ENCODE data around the gene GPANK1. TPM values are rescaled to one million over a fixed set of nuclear protein-coding genes. Genes with fewer than 3 reads are reported as not detected.

GPANK1 gene
- total and polyA plus RNA-seq, 2 donors (not counting 1 experiment from before 2014, with no cell fraction given) = 22.6 to 24.3 TPM

GRCh38 chr6:31693535-31693934 lies 28.7 kb upstream of the GPANK1 start:
- H3K9me3 Mint-ChIP-seq (ENCODE audit: insufficient read depth) = no peaks in the 10 kb centered on the region
- H3K27ac ChIP-seq (ENCODE audit: low read length in 2 of 2) = no peak overlapping the region
- H3K4me1 Mint-ChIP-seq = peaks cover 19% of the 10 kb centered on the region
- ChIA-PET CTCF (interaction anchor here (0.5 to 1.3 kb wide), 3 partner anchors 9 to 294 kb away, joined by 3 to 4 read pairs (median 3); no protein-coding TSS in a partner anchor), POLR2A (interaction anchor here (0.6 kb wide), 1 partner anchor 273 kb away, joined by 4 read pairs; no protein-coding TSS in a partner anchor)
- H3K27me3 Mint-ChIP-seq = no peaks in the 10 kb centered on the region
- no peak overlapping the region for H3K4me2 ChIP-seq (replicated peaks; ENCODE audit: low read depth, low read length, poor library complexity, severe bottlenecking)
- H3K4me3 ChIP-seq (ENCODE audit: control extremely low read depth in 1 of 5, extremely low read depth in 1 of 5, insufficient read depth in 1 of 5, low read depth in 2 of 5, low read length in 4 of 5) = no peak overlapping the region
- H3K27ac Mint-ChIP-seq = no peak overlapping the region
- peaks cover 0 to 77% of the 10 kb centered on the region in 2 experiments for H3K36me3 ChIP-seq (replicated peaks in 1 of 2; ENCODE audit: control extremely low read depth in 1 of 2, control insufficient read depth in 1 of 2, extremely low read depth in 1 of 2, insufficient read depth in 2 of 2, low read length in 1 of 2)
- peaks cover 10 to 18% of the 10 kb centered on the region in 2 donors for H3K4me1 ChIP-seq (ENCODE audit: control insufficient read depth in 2 of 2, insufficient read depth in 2 of 2, low read length in 2 of 2)
- no peak overlapping the region for H3K4me3 Mint-ChIP-seq
- no peaks in the 10 kb centered on the region for H4K20me1 ChIP-seq (ENCODE audit: control insufficient read depth, insufficient read depth, low read length, poor library complexity, severe bottlenecking)
- no peaks in the 10 kb centered on the region for H3K9me3 ChIP-seq (ENCODE audit: control extremely low read depth in 1 of 3, control insufficient read depth in 2 of 3, insufficient read depth in 1 of 3, low read length in 2 of 3)
- 100% methylated on average over 1 of the region's 6 CpGs for WGBS (ENCODE audit: insufficient coverage)
- no peak overlapping the region for H3K9ac ChIP-seq (ENCODE audit: low read length)
- H3K27me3 ChIP-seq (replicated peaks in 1 of 4; ENCODE audit: control extremely low read depth in 1 of 4, control insufficient read depth in 3 of 4, insufficient read depth in 4 of 4, low read length in 3 of 4) = no peaks in the 10 kb centered on the region
- no peaks in the 10 kb centered on the region for H3K79me2 ChIP-seq (ENCODE audit: control insufficient read depth, insufficient read depth, low read length)
- H2AFZ ChIP-seq (ENCODE audit: insufficient read depth, low read depth, low read length, poor library complexity, severe bottlenecking) = no peak overlapping the region
- intact Hi-C loops (cut with micrococcal nuclease) = no loop called here
- TF ChIP-seq EZH2 (IDR thresholded peaks at IDR 0.05; ENCODE audit: borderline replicate concordance, insufficient read depth, low read depth, low read length, poor library complexity, severe bottlenecking) = no peak
- TF ChIP-seq, protein P1, sequence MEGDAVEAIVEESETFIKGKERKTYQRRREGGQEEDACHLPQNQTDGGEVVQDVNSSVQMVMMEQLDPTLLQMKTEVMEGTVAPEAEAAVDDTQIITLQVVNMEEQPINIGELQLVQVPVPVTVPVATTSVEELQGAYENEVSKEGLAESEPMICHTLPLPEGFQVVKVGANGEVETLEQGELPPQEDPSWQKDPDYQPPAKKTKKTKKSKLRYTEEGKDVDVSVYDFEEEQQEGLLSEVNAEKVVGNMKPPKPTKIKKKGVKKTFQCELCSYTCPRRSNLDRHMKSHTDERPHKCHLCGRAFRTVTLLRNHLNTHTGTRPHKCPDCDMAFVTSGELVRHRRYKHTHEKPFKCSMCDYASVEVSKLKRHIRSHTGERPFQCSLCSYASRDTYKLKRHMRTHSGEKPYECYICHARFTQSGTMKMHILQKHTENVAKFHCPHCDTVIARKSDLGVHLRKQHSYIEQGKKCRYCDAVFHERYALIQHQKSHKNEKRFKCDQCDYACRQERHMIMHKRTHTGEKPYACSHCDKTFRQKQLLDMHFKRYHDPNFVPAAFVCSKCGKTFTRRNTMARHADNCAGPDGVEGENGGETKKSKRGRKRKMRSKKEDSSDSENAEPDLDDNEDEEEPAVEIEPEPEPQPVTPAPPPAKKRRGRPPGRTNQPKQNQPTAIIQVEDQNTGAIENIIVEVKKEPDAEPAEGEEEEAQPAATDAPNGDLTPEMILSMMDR (IDR thresholded peaks at IDR 0.05) = no peak
- DNase-seq (no peak), ATAC-seq (ENCODE audit: low read depth) (no peak)

GRCh38 chr6:31692886-31693285 lies 28.1 kb upstream of the GPANK1 start:
- WGBS (ENCODE audit: insufficient coverage) = 94% methylated on average over 8 of the region's 9 CpGs
- no peaks in the 10 kb centered on the region for H3K27me3 Mint-ChIP-seq
- H3K4me1 Mint-ChIP-seq = peaks cover 17% of the 10 kb centered on the region
- H3K9ac ChIP-seq (ENCODE audit: low read length) = no peak overlapping the region
- DNase-seq = no peak
- intact Hi-C loops (cut with micrococcal nuclease) = no loop called here
- no peak overlapping the region for H3K4me3 ChIP-seq (ENCODE audit: control extremely low read depth in 1 of 5, extremely low read depth in 1 of 5, insufficient read depth in 1 of 5, low read depth in 2 of 5, low read length in 4 of 5)
- ATAC-seq (ENCODE audit: low read depth) = no peak
- no peak overlapping the region for H3K4me2 ChIP-seq (replicated peaks; ENCODE audit: low read depth, low read length, poor library complexity, severe bottlenecking)
- no peaks in the 10 kb centered on the region for H3K9me3 Mint-ChIP-seq (ENCODE audit: insufficient read depth)
- ChIA-PET CTCF (interaction anchor here (0.5 to 0.9 kb wide), 2 partner anchors 142 to 294 kb away, joined by 4 read pairs; no protein-coding TSS in a partner anchor), POLR2A (interaction anchor here (0.5 to 0.6 kb wide), 4 partner anchors 8 to 273 kb away, joined by 3 to 5 read pairs (median 4); no protein-coding TSS in a partner anchor)
- no peak overlapping the region for H3K27ac Mint-ChIP-seq
- no peak overlapping the region for H2AFZ ChIP-seq (ENCODE audit: insufficient read depth, low read depth, low read length, poor library complexity, severe bottlenecking)
- H4K20me1 ChIP-seq (ENCODE audit: control insufficient read depth, insufficient read depth, low read length, poor library complexity, severe bottlenecking) = no peaks in the 10 kb centered on the region
- H3K36me3 ChIP-seq (replicated peaks in 1 of 2; ENCODE audit: control extremely low read depth in 1 of 2, control insufficient read depth in 1 of 2, extremely low read depth in 1 of 2, insufficient read depth in 2 of 2, low read length in 1 of 2) = peaks cover 0 to 81% of the 10 kb centered on the region in 2 experiments
- no peaks in the 10 kb centered on the region for H3K79me2 ChIP-seq (ENCODE audit: control insufficient read depth, insufficient read depth, low read length)
- no peaks in the 10 kb centered on the region for H3K27me3 ChIP-seq (replicated peaks in 1 of 4; ENCODE audit: control extremely low read depth in 1 of 4, control insufficient read depth in 3 of 4, insufficient read depth in 4 of 4, low read length in 3 of 4)
- H3K27ac ChIP-seq (ENCODE audit: low read length in 2 of 2) = no peak overlapping the region
- H3K4me3 Mint-ChIP-seq = no peak overlapping the region
- H3K9me3 ChIP-seq (ENCODE audit: control extremely low read depth in 1 of 3, control insufficient read depth in 2 of 3, insufficient read depth in 1 of 3, low read length in 2 of 3) = no peaks in the 10 kb centered on the region
- peaks cover 10 to 18% of the 10 kb centered on the region in 2 donors for H3K4me1 ChIP-seq (ENCODE audit: control insufficient read depth in 2 of 2, insufficient read depth in 2 of 2, low read length in 2 of 2)
- TF ChIP-seq EZH2 (IDR thresholded peaks at IDR 0.05; ENCODE audit: borderline replicate concordance, insufficient read depth, low read depth, low read length, poor library complexity, severe bottlenecking) = no peak
- TF ChIP-seq, protein P1 (IDR thresholded peaks at IDR 0.05) = no peak

All from B cell (primary cell).